NCI-H524 (cell line): ENCODE results near the gene SLC47A2.
A peak's percentile ranks its signal among the peaks of the same experiment; 100 is the strongest.

Experiments
- DNase-seq, 2 experiments: peaks; one replicate each; lab custom pipeline; 2025; lab: John Stamatoyannopoulos, UW

The SLC47A2 gene, protein sequence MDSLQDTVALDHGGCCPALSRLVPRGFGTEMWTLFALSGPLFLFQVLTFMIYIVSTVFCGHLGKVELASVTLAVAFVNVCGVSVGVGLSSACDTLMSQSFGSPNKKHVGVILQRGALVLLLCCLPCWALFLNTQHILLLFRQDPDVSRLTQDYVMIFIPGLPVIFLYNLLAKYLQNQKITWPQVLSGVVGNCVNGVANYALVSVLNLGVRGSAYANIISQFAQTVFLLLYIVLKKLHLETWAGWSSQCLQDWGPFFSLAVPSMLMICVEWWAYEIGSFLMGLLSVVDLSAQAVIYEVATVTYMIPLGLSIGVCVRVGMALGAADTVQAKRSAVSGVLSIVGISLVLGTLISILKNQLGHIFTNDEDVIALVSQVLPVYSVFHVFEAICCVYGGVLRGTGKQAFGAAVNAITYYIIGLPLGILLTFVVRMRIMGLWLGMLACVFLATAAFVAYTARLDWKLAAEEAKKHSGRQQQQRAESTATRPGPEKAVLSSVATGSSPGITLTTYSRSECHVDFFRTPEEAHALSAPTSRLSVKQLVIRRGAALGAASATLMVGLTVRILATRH

DNA sequence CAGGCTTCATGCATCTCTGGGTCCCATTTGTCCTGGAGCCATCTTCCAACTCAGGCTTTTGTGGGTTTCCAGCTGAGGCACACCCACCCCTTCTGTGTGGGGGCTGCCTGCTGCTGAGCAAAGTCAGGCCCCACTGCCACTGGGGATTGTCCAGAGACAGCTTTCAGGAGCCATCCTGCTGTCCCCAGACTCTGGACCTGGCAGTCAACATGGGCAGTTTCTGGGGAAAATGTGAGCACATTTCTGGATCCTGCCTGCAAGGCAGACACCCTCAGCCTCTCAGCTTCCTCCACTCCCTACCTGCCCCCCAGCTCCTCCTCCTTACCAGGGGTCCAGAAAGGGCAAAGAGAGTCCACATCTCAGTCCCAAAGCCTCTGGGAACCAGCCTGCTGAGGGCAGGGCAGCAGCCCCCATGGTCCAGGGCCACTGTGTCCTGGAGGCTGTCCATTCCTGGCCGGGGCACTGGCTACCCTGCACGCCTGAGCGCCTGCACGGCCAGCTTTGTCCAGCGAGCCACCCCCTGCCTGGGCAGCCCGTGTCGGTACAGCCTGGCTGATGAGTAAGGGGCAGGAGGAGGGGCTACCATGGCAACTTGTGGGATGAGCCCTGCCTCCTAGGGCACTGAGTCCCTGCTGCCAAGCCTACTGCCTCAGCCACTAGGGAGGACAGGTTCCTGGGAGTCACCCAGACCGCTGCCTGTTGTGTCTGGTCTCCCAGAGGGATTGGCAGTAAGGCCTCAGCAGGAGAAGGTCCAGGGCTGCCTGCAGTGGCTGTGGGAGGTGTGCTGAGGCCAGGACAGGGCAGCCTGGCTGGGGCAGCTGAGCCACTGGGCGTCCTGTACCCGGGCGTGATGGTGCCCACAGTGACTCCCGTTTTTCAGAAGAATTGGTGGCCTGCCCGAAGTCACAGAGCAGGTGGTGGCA is at the start of gene SLC47A2:
Gene SLC47A2 (minus strand): TSS at position 477 of the 923 bp plus-strand sequence. CDS start 29 bp downstream, at position 448.
- peak in 1 of 2 experiments; percentile 20 for DNase-seq

DNA sequence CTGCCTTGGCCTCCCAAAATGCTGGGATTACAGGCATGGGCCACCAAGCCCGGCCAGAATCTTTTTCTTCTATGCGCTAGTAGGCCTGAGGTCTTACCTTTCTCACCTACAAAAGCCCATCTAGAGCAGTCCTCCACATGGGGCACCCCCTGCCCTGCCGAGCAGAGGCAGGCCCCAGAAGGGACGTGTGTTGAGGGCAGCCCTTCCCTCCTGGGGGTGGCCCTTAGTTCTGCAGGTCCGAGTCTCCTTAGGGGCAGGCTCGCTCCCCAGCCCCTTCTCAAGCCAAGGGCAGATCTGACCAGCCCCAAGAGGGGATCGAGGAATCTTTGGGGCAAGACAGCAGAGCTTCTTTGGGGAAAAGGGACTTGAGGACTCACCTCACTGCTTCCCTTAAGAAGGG is 49.6 kb upstream of the SLC47A2 start:
- DNase-seq = no peak

DNA sequence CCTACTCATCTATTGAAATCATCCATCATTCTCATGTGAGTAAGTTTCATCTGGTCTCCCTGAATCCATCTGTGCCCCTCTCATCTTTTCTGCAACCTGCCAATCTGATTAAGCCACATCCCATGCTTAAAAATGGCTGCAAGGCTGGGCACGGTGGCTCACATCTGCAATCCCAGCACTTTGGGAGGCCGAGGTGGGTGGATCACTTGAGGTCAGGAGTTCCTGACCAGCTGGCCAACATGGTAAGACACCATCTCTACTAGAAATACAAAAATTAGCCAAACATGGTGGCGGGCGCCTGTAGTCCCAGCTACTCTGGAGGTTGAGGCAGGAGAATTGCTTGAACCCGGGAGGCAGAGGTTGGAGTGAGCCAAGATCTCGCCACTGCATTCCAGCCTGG is 47.6 kb upstream of the SLC47A2 start:
- peak in 1 of 2 experiments; percentile 54 for DNase-seq

DNA sequence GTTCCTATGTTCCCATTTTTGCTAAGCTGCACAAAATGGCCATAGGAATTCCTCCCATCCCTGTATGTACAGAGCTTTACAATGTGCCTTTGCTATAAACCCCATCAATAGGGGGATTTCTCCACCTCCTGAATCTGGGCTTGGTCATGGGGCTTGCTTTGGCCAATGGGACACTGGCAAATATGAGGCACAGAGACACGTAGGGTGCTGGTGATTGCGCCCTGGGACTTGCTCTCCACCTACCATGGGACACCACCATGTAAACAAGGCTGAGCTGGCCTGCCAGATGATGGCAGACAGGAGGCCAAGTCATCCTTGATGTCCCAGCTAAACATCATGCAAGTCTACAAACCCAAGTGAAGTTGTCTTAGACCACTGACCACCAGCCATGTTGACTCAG is 47.0 kb upstream of the SLC47A2 start:
- no peak for DNase-seq

DNA sequence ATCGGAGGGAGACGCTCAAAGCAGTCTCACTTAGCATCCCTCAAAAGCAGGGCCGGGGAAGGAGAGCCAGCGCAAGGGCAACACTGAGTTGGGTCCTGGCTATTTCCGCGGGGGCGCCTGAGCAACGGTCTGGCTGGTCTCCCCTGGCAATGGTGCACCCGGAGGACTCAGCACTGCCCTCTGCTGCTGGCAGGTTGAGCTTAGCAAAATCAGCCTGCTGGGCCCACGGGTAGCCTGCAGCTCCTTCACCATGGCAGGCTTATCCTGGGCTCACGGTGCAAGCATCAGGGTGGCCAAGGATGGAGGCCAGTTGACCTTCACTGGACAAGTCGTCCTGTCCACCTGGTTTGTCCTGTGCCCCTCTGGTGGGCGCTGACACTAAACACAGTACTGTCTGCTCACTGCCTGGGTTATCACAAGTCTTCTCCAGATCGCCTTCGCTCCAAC is 46.2 kb upstream of the SLC47A2 start:
- DNase-seq = peak; percentile 18 to 63

GRCh38 chr17:19760746-19761145 is 44.4 kb upstream of the SLC47A2 start:
- peak in 1 of 2 experiments; percentile 24 for DNase-seq

- DNase-seq = peak; percentile 38 to 83
These were observed 43.5 kb upstream of the SLC47A2 start for GRCh38 chr17:19759568-19760549.

DNA sequence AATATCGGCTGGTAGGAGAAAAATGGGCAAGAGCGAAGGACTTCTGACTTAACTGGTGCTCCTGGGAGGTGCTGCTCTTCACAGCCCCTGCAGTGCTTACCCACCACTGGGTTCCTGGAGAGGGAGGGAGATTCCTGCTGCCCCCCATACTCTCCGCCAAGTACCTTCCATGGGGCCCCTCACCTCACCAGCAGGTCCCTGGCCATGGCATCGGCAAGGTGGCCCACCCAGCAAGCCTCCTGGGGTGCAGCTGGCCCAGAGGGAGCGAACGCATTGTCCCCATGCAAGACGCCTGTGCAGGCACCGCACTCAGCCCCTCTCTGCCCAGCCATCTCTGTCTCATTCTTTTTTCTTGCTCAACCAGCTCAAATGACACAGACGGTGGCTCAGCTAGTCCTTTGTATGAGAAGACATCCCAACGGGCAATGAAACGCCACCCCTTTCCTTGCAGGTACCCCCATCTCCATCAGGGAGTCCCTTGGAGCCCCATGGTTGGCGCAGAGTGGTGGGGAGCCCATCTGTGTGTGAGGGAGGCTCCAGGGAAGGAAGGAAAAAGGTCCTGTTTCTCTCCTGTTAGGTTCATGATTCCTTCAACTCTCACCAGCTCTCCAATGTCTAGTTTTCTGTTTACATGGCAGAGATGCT is 41.3 kb upstream of the SLC47A2 start:
- DNase-seq = no peak

- DNase-seq = no peak
These were observed 40.2 kb upstream of the SLC47A2 start for GRCh38 chr17:19756546-19756945.

- no peak for DNase-seq
These were observed 39.6 kb upstream of the SLC47A2 start for GRCh38 chr17:19755821-19756510.

GRCh38 chr17:19755392-19755791 is 39.0 kb upstream of the SLC47A2 start:
- DNase-seq = no peak

DNA sequence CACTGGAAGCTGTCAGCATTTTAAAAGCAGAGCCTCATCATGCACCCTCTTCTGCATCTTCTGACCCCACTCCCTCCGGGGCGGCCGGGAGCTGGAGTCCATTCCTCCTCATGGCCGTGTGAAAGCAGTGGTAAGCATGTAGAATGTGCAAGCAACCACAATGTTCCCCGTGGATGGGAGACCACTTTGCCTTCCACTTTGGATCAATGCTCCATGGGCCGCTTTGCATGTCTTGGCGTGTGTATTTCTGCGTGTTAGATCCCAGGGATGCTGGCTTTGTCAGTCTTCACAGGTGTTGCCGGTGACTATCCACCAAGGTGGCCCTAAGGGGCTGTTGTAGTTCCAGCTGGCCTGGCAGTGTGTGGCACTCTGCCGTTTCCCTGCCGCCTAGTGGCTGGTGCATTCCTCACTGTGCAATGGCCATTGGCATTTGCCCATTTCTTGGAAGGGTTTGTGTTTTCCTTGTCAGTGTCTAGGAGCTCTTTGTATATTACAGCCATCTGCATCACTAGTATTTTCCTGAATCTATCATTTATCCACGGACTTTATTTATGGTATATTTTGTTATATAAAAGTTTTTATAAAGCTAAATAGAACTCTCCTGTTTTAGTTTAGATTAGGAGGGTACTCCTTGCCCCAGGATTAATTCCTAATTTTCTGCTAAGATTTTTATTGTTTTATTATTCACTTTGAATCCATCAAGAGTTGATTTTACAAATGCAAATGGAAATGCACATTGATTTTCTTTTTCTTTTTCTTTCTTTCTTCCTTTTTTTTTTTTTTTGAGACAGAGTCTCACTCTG is 37.5 kb upstream of the SLC47A2 start:
- peak; percentile 25 to 73 for DNase-seq

GRCh38 chr17:19753051-19753509 is 36.7 kb upstream of the SLC47A2 start:
- no peak for DNase-seq

DNA sequence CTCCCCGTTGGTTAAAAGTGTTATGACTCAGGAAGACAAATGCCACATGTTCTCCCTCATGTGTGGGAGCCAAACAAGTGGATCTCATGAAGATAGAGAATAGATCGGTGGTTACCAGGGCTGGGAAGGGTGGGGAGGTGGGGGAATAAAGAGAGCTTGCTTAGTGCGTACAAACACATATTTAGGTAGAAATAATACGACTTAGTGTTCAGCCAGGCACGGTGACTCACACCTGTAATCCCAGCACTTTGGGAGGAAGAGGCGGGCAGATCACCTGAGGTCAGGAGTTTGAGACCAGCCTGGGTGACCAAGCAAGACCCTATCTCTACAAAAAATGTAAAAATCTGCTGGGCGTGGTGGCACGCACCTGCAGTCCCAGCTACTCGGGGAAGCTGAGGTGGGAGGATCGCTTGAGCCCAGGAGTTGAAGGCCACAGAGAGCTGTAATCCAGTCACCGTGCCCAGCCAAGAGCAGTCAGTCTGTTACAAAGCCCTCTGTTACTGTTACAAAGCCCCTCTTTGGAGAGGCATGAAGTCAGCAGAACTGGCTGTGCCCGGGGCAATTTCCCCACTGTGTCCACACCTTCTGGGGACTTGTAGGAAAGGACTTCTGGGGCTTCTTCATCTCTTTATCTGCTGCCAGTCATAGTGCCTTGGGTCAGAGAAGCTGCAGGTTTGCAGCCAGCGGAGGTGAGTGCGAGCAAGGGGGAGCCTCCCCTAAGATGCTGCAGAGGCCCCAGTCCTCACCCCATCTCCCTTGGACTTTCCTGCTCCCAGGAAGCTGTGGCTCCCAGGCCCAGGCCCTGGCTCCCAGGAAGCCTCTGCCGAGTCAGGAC is 36.0 kb upstream of the SLC47A2 start:
- no peak for DNase-seq

DNA sequence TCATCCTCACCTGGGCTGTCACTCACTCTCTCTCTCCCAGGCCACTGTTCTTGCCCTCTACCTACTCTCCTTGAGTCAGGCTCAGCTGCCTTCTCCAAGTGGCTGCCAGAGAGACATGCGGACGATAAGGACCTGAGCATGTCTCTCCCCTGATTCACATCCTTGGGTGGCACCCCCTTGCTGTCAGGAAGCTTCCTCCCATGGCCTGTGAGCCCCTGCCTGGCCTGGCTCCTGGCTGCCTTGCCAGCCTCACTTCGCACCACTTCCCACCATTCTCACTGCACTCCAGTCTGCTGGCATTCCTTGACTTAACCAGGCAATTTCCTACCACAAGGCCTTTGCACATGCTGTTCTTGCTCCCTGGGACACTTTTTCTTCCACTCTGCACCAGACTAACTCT is 34.5 kb upstream of the SLC47A2 start:
- DNase-seq = no peak

GRCh38 chr17:19750020-19750572 is 33.7 kb upstream of the SLC47A2 start:
- DNase-seq = no peak

GRCh38 chr17:19748807-19749193 is 32.4 kb upstream of the SLC47A2 start:
- peak in 1 of 2 experiments; percentile 14 for DNase-seq
